ENCODE results near the gene CPEB1.
A peak's percentile ranks its signal among the peaks of the same experiment; 100 is the strongest.

CPEB1 gene

GRCh38 chr15:82580713-82581112, 66.5 kb downstream of the CPEB1 start:
- no peak for DNase-seq

DNA sequence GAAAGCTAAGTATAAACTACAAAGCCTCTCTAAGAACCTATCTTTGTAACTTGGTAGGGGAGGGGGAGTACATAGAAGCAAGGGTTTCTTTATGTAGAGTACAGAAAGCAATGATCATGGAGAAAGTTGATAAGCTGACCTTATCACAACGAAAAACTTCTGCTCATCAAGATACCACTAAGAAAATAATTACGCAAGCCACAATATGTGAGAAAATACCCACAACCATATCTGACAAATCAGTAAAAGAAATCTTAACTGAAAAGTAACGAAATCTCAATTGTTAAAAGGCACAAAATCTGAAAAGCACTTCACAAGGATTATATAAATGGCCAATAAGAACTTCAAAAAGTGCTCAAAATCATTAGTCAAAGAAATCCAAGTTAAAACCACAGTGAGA, 71.8 kb downstream of the CPEB1 start:
- DNase-seq = no peak

DNA sequence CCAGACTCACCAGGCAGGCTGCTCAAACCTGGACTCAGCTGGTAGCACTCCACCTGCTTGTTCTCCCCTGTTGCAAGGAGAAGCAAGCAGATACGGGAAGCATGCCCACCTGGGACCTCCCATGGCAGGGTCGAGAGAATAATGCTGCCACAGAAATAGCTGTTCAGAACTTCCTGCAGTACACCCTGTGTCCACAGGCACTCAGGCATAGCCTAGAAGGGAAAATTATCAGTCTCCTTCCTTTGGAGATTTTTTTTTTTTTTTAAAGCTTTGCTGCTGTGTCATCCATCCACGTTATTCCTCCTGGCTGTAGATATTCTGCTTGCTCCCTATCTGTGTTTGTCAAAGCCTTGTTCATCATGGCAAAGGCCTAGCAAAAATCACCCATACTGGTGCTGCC, 74.2 kb downstream of the CPEB1 start:
- DNase-seq = no peak

DNA sequence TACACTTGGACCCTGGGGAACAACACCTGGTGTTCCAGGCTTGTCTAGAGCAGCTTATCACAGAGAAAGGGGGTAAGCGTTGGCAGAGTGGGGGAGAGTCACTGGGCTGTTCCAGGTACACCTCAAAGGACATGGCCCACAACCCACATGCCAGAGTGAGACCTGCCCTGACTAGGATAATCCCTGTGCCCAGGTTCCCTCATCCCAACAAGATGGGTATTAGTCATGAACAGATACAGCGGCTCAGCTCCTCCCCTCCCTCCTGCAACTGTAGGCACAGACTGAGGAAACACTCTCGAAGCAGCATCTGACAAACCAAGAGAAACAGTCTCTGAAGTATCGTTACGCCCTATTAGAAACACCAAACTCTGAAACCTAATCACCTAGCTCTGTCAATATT, 74.9 kb downstream of the CPEB1 start:
- DNase-seq = no peak

GRCh38 chr15:82571722-82572222, 75.4 kb downstream of the CPEB1 start:
- peak; percentile 54 for DNase-seq

DNA sequence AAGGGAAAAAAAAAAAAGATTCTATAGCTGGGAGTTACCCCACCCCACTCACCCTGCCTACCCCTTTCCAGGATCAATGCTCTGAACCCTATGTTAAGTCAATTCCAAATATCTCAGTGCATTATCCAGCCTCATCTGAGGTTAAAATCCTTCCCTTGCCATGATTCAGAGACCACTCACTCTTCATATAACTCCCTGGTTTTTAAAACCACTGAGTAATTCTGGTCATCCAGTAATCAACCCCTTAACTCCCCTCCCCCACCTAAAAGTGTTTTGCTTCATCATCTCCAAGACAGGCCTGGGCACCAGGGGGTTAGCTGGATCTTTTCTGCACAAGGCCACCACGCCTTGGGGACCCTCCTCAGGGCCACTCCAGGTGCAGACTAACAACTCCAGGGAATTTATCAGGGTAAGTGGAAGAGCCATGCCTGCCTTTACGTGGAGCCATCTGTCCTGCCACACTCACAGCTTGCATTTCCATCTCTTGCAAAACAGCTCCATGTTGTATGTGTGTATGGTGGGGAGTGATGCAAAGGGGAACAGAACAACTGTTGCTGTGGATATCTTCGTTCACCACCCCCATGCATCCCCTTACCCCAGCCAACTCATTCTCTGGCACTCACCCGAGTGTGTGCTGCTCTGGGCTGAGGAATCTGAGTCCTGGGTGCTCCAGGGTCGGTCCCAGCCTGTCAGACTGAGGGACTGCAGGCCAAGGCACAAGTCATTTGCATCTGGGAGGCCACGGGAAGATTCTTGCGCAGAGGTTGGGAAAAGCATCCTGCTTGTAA, 76.2 kb downstream of the CPEB1 start:
- peak; percentile 16 for DNase-seq

GRCh38 chr15:82569834-82570233, 77.3 kb downstream of the CPEB1 start:
- no peak for DNase-seq

GRCh38 chr15:82568986-82569385, 78.2 kb downstream of the CPEB1 start:
- DNase-seq = no peak

DNA sequence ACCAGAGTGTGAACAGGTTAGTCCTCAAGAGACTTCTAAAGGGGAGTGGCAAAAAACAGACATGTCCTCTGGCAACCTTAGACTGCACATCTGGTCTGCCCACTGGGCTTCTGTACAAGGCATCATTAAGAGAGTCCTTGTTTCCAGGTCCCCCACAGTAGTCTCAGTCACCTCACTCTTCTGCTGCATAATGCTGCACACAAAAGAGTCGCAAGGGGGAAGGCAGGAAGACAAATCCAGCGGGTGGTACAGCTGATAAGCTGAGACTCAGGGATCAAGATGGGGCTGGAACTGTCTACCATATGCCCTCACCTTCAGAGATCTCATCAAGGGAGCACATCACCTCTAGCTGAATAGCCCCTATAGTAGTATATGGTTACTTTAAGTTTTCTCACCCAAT, 79.5 kb downstream of the CPEB1 start:
- no peak for DNase-seq

- no peak for DNase-seq
Observed at GRCh38 chr15:82566690-82567089, 80.5 kb downstream of the CPEB1 start.

- no peak for DNase-seq
Observed at GRCh38 chr15:82558502-82558901, 88.7 kb downstream of the CPEB1 start.

GRCh38 chr15:82556315-82557035, 90.7 kb downstream of the CPEB1 start:
- DNase-seq = no peak

- DNase-seq = no peak
Observed at GRCh38 chr15:82554849-82555248, 92.3 kb downstream of the CPEB1 start.

- no peak for DNase-seq
Observed at GRCh38 chr15:82554351-82554750, 92.8 kb downstream of the CPEB1 start.

DNA sequence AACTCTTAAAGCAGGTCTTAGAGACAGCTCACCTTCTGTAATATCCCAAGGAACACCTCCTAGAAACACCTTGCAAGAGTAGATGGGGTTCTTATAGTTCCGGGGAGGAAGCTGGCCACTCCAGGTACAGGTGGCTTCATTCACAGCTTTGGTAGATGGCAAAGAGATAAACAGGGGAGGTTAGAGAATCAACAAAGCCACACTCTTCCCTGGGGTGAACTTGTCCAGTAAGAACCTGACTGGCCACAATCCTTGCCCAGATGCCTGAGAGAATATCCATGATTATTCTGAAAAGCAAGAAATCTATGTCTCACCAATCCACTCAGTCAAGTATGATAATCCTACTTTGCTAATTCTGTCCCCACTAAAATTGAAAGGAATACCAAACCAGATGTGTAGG, 93.3 kb downstream of the CPEB1 start:
- no peak for DNase-seq

DNA sequence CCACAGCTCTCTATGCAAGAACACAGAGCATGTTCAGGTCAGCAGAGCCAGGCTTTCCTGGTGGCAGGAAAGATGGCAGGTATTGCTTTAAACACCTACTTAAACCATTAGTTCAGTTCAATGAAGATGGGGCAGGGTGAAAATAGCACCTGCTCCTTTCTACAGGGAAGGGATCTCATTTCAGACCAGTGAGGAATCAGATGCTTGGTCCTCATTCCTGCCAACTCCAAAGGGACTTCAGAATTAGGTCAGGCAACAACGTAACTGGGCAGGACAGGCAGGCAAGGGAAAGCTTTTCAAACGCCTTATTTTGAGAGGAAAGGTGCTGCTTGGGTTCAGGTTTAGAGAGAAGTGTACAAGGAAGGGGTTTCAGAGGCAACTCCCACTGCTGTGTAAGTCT, 94.3 kb downstream of the CPEB1 start:
- no peak for DNase-seq

DNA sequence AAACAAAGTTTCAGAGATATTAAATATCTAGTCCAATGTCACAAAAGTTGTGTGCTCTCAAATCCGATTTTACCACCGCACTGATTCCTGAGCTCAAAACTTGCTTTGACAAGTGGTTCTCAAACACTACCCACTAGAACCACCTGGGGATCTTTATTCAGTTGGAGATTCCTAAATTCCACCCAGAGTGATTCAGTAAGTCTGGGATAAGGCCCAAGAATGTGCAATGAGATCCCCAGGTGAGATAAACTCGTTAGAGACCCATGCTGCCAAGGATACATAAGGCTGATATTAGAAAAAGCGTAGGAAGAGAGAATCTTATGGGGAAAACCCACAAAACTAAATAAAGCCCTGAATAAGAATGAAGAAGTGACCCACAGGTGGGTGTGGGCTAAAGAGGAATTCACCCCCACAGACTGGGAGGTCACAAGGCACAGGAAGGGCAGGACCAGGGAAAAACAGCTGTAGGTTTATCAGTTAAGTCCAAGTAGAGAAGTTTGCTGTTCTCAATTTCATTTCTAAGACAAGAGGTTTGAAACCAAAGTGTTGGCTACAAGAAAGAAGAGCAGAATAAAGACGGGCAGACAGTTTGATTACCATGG, 95.4 kb downstream of the CPEB1 start:
- no peak for DNase-seq

- no peak for DNase-seq
Observed at GRCh38 chr15:82549199-82549665, 97.9 kb downstream of the CPEB1 start.

DNA sequence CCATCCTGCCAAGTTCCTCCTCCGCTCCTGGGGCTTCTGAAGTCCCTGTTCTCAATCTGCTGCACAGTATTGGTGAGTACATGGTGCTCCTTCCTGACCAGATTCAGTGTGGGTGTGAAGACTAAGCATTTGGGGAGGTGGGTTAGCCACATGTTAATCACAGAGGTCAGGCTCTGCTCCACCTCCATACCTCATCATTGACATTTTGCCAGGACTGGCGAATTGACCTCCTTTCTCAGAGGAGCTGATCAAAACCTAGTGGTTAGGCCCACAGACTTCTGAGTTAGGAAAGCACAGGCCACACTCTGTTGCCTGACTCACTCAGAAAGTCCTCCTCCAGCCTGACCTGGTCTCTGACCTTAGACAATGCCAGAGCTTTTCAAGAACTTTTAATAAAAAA, 98.5 kb downstream of the CPEB1 start:
- no peak for DNase-seq

DNA sequence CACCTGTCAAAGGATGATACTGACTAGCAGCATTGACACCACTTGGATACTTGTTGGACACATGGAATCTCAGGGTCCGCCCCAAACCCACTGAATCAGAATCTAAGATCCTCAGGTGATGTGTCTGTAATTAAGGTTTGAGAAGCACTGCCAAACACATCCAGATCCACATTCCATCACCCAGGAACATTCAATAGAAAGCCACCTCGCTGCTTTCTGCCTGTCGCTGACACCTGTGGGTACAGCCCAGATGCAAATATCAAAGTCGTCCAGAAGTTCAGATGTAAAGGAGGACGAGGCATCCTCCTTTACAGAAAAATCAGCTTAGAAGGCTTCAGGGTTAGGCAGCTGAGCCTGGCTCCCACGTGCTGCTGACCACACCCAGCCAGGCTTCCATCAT, 101.7 kb downstream of the CPEB1 start:
- no peak for DNase-seq

DNA sequence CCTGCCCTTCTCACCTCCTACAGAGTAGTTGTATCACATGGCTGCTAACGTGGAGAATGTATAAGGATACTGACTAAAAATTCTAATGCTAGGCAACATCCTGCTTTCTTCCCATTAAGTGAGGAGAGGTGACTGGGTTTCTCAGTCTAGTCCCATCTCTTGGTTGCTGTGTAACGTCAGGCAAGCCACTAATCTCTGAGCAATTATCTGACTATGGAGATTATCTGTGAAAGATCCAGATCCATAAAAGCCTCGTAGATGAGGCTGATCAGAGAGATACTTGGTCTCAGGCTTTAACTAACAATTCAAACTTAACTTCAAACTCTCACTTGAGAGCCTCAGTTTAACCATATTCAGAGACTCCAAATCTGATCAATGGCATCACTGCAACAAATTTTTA, 102.2 kb downstream of the CPEB1 start:
- no peak for DNase-seq

GRCh38 chr15:82544431-82544830, 102.7 kb downstream of the CPEB1 start:
- no peak for DNase-seq

DNA sequence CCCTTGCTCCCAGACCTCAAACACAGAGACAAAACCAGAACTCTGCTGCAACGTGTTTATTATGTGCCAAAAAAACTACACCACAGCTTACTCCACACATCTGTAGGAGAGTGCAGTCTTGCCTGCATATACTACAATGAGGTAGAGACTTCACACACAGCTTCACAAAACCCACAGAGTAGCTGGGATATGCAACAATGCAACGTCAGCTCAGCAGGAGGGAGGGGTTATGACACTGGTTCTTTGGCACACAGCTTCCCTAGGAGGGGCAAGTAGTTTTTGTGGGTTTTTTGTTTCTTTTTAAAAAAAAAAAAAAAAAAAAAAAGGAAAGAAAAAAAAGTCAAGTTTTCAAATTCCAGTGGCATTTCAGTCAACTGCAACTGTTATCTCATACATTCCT, 104.0 kb downstream of the CPEB1 start:
- no peak for DNase-seq

DNA sequence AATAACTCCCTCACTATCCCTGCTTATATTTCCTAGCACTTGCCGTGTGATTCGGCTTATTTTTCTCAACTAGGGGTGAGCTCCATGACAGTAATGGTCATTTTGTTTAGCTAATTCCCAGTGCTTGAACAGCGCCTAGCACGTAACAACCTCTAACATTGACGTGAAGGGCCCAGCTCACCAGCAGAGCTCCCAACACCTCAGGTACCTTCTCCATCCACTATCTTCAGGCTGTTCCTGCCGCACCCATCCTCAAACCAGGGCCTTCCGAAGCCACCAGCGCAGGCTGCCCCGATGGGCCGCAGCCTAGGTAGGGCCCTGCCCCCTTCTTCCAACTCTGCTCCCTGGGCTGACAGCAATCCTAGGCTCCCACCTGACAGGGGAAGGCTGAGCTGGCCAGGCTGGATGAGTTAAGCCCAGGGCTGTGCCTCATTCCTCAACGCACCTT, 106.2 kb downstream of the CPEB1 start:
- DNase-seq = no peak

All from NCI-H1694 (cell line).